Adrenal gland (tissue), 12 donors: ENCODE measurements around the gene CT47C1. TPM values are rescaled to one million over a fixed set of nuclear protein-coding genes. Genes with fewer than 3 reads are reported as not detected.

ENCODE experiments used
- DNase-seq, 7 donors: peaks; one replicate each; pipeline ENCODE4 v3.0.0-alpha.2; 2019 to 2020
- H3K27ac ChIP-seq, 5 donors: fragments of 200-600 bp; sonication (generic) in 4 of 5; 1 replicate in 3 of 5; 2 replicates in 2 of 5; pipeline versions ENCODE4 v1.5.1 to v1.8.0; 2016 to 2020; ENCODE audit warnings: mild to moderate bottlenecking in 1 of 5
- H3K27me3 ChIP-seq: fragments of 200-600 bp; 2 replicates; pipeline ENCODE4 v1.8.0; 2021
- H3K36me3 ChIP-seq, 2 donors: fragments of 200-600 bp; replicated peaks in 1 of 2; 1 replicate in 1 of 2; 2 replicates in 1 of 2; pipeline versions ENCODE4 v1.5.1 to v1.8.0; 2018 to 2022
- H3K4me1 ChIP-seq, 2 donors: fragments of 200-600 bp; replicated peaks in 1 of 2; 1 replicate in 1 of 2; 2 replicates in 1 of 2; pipeline versions ENCODE4 v1.5.1 to v1.8.0; 2018 to 2021
- H3K4me3 ChIP-seq, 4 donors: fragments of 200-600 bp; sonication (generic) in 3 of 4; one replicate each; pipeline ENCODE4 v1.5.1; 2016 to 2018
- H3K9me3 ChIP-seq, 3 donors: fragments of 200-600 bp; sonication (generic) in 1 of 3; replicated peaks in 1 of 3; 1 replicate in 2 of 3; 2 replicates in 1 of 3; pipeline versions ENCODE4 v1.5.1 to v1.8.0; 2016 to 2021
- POLR2A ChIP-seq, 2 donors: fragments of 450-650 bp; IDR thresholded peaks; one replicate each; pipeline ENCODE4 v1.6.1; 2017; ENCODE audit warnings: antibody characterized with exemption in 2 of 2, mild to moderate bottlenecking in 2 of 2, moderate library complexity in 1 of 2
- WGBS, 4 donors: extraction: QIAGEN DNeasy Blood & Tissue Kit in 2 of 4; methylation state at CpG; one replicate each; pipeline versions ENCODE4 v1.1.5 to v1.1.7; 2013 to 2017; 5-methylcytosine and 5-hydroxymethylcytosine counted together
- intact Hi-C, 2 donors: fragments of 100-400 bp; cut with DNase I; formaldehyde crosslinking; loops; one replicate each; pipeline versions ENCODE4 v1.14.1 to v1.15.0; 2022 to 2023
- polyA plus RNA-seq, 3 donors: library from polyadenylated mRNA; stranded (reverse); fragments of 200-250 nt in 2 of 3; fragments of 350-450 nt in 1 of 3; fragmentation: Illumina TruSeq in 1 of 3; extraction: RNeasy Lipid Tissue Mini Kit (QIAGEN cat#74804) in 1 of 3; gene quantifications; one replicate each; pipeline ENCODE4 v1.2.3, GENCODE V29; 2013 to 2014
- total RNA-seq, 9 donors: library from RNA; depleted of rRNA in 4 of 9; stranded (reverse); fragments of >200 nt in 4 of 9; fragments of 120-200 nt in 1 of 9; fragmentation: NEBNext Ultra II Directional in 1 of 9; extraction: Animal tissue kit (Norgen Biotek cat#: 25700) in 1 of 9; gene quantifications; one replicate each; pipeline versions ENCODE4 v1.1.0 to v1.2.4, GENCODE V29; 2013 to 2023
- TF ChIP-seq, protein P1 (sequence below), 6 experiments: fragments of 450-650 bp in 4 of 6; fragments of 200-600 bp in 2 of 6; sonication (generic) in 1 of 6; IDR thresholded peaks; 1 replicate in 5 of 6; 2 replicates in 1 of 6; pipeline versions ENCODE4 v1.5.1 to v1.8.0; 2016 to 2021; ENCODE audit warnings: antibody characterized with exemption in 6 of 6, mild to moderate bottlenecking in 2 of 6, moderate library complexity in 1 of 6
- donor health status: healthy with polysubstance abuse.
- donor health status: Bipolar disorder and iron deficiency.
- donor health status: DM: yes; HTN: yes; CAD: no.
- donor health status: DM: no; HTN: no; CAD: no.
- donor health status: DM: no; HTN: no; CAD: no.
- donor health status: DM: yes; HTN: yes; CAD: no.

Gene CT47C1
- total and polyA plus RNA-seq, 12 donors: not detected

- Histone ChIP-seq H3K36me3 (no peaks in the 10 kb centered on the region), H3K27ac (no peak overlapping the region), H3K27me3 (peaks cover 17% of the 10 kb centered on the region), H3K4me3 (no peak overlapping the region), H3K9me3 (no peaks in the 10 kb centered on the region), H3K4me1 (no peaks in the 10 kb centered on the region)
- DNase-seq: no peak
- no peak for TF ChIP-seq POLR2A (IDR thresholded peaks at IDR 0.05)
- TF ChIP-seq, protein P1, sequence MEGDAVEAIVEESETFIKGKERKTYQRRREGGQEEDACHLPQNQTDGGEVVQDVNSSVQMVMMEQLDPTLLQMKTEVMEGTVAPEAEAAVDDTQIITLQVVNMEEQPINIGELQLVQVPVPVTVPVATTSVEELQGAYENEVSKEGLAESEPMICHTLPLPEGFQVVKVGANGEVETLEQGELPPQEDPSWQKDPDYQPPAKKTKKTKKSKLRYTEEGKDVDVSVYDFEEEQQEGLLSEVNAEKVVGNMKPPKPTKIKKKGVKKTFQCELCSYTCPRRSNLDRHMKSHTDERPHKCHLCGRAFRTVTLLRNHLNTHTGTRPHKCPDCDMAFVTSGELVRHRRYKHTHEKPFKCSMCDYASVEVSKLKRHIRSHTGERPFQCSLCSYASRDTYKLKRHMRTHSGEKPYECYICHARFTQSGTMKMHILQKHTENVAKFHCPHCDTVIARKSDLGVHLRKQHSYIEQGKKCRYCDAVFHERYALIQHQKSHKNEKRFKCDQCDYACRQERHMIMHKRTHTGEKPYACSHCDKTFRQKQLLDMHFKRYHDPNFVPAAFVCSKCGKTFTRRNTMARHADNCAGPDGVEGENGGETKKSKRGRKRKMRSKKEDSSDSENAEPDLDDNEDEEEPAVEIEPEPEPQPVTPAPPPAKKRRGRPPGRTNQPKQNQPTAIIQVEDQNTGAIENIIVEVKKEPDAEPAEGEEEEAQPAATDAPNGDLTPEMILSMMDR (IDR thresholded peaks at IDR 0.05): no peak
- 77 to 91% (median 85%) methylated on average over 1 of the region's 1 CpG for WGBS, 4 donors
- intact Hi-C loops: no loop called here
Observed at GRCh38 chrX:119089619-119090018, 16.8 kb downstream of the CT47C1 start.

GRCh38 chrX:119090627-119091026 lies 17.8 kb downstream of the CT47C1 start:
- no peaks in the 10 kb centered on the region for H3K9me3 ChIP-seq
- 69 to 100% (median 92%) methylated on average over 1 of the region's 1 CpG for WGBS, 4 donors
- no peak overlapping the region for H3K27ac ChIP-seq
- no peak for DNase-seq
- TF ChIP-seq POLR2A (IDR thresholded peaks at IDR 0.05): no peak
- TF ChIP-seq, protein P1 (IDR thresholded peaks at IDR 0.05): no peak
- H3K4me1 ChIP-seq: no peaks in the 10 kb centered on the region
- no peaks in the 10 kb centered on the region for H3K36me3 ChIP-seq
- intact Hi-C loops: no loop called here
- no peak overlapping the region for H3K4me3 ChIP-seq
- H3K27me3 ChIP-seq: peaks cover 17% of the 10 kb centered on the region

DNA sequence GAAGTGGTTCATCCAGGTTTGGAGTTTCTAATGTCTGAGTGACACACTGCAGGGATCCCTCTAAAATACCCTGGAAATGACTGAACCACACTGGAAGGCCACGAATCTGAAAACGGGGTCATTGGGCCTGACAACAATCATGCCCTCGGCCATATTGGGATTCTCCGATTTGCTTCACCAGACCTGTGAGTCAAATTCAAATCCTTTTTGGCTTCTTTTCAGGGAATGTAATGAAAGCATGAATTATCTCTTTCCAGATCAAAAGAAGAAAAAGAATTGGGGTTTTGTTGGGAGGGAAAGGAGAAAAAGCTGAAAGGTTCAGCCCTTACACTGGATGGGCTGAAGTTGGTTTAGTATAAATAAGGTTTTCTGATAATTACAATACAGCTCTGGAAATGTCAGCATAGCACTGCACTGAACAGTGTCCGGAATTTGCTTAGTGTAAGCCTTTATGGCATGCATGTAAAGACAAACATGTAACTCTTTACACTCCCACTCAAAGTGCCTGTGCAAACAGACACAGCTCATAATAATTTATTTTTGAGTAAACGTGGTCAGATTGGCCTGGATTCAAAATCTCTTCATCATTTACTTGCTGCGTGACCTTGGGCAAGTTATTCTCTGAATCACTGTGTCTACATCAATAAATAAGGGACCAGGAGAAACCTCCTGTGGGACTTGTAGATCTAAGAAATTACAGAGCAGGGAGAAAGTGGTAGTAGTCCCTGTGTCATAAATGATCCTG lies 21.4 kb downstream of the CT47C1 start:
- Histone ChIP-seq H3K9me3 (no peaks in the 10 kb centered on the region), H3K27me3 (peaks cover 35% of the 10 kb centered on the region), H3K4me1 (no peaks in the 10 kb centered on the region), H3K36me3 (no peaks in the 10 kb centered on the region), H3K27ac (no peak overlapping the region), H3K4me3 (no peak overlapping the region)
- intact Hi-C loops: no loop called here
- no peak for TF ChIP-seq POLR2A (IDR thresholded peaks at IDR 0.05)
- WGBS, 4 donors: 38 to 57% (median 51%) methylated on average over 5 to 7 of the region's 7 CpGs
- peak in 2 of 7 donors; percentile 11 to 21 for DNase-seq

DNA sequence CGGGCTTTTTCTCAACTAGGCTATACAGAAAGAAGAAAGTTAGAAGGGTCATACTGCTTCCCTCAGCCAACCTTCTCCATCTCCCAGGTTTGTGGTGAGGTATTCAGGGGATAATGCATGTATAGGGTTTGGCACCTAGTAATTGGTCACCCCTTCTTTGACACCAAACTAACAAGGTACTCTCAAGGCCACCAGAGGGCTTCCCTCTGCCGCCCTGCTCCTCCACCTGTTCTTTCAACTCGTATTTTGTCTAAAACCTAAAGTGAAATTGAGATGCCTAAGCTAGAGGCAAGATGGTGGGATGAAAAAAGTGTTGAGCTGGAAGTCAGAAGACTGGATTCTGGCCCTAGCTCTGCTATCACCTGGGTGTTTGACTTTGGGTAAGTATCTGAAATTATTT lies 22.0 kb downstream of the CT47C1 start:
- no peak for TF ChIP-seq POLR2A (IDR thresholded peaks at IDR 0.05)
- TF ChIP-seq, protein P1 (IDR thresholded peaks at IDR 0.05): no peak
- H3K27ac ChIP-seq: no peak overlapping the region
- H3K9me3 ChIP-seq: no peaks in the 10 kb centered on the region
- no peaks in the 10 kb centered on the region for H3K36me3 ChIP-seq
- WGBS, 4 donors: 66 to 86% (median 70%) methylated on average over 3 of the region's 3 CpGs
- H3K27me3 ChIP-seq: peaks cover 32% of the 10 kb centered on the region
- no peaks in the 10 kb centered on the region for H3K4me1 ChIP-seq
- no peak for DNase-seq
- intact Hi-C loops: no loop called here
- H3K4me3 ChIP-seq: no peak overlapping the region

DNA sequence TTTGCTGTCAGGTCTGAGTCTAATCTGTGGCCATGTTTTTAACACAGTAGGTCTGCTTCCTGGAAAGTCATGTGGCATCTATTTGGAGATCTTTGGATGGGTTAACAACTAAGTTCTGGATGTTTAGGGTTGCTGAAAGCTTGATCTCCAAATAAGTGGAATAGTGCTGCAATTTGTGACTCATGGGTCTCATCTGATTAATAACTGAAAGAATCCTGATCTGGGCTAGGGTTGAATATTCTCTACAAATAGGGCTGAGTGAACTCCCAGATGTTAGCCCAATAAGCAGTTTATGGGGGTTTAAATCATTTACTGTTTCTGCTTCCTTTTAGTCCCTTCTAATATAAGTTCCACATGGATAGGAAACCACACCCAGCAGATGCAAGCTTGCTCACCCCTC lies 23.1 kb downstream of the CT47C1 start:
- peaks cover 28% of the 10 kb centered on the region for H3K27me3 ChIP-seq
- no peak overlapping the region for H3K27ac ChIP-seq
- intact Hi-C loops: no loop called here
- no peaks in the 10 kb centered on the region for H3K36me3 ChIP-seq
- no peaks in the 10 kb centered on the region for H3K4me1 ChIP-seq
- no peaks in the 10 kb centered on the region for H3K9me3 ChIP-seq
- TF ChIP-seq, protein P1 (IDR thresholded peaks at IDR 0.05): no peak
- no peak for TF ChIP-seq POLR2A (IDR thresholded peaks at IDR 0.05)
- no peak for DNase-seq
- no peak overlapping the region for H3K4me3 ChIP-seq
